GM21717 (cell line): ENCODE results near the gene TLE1.

ENCODE experiments used
- ATAC-seq: cut with Tn5 transposase; IDR thresholded peaks from one replicate; pipeline ENCODE4 v1.9.1; 2021; ENCODE audit warnings: mild to moderate bottlenecking, moderate library complexity; ENCODE audit not compliant: unreplicated experiment

TLE1 gene

DNA sequence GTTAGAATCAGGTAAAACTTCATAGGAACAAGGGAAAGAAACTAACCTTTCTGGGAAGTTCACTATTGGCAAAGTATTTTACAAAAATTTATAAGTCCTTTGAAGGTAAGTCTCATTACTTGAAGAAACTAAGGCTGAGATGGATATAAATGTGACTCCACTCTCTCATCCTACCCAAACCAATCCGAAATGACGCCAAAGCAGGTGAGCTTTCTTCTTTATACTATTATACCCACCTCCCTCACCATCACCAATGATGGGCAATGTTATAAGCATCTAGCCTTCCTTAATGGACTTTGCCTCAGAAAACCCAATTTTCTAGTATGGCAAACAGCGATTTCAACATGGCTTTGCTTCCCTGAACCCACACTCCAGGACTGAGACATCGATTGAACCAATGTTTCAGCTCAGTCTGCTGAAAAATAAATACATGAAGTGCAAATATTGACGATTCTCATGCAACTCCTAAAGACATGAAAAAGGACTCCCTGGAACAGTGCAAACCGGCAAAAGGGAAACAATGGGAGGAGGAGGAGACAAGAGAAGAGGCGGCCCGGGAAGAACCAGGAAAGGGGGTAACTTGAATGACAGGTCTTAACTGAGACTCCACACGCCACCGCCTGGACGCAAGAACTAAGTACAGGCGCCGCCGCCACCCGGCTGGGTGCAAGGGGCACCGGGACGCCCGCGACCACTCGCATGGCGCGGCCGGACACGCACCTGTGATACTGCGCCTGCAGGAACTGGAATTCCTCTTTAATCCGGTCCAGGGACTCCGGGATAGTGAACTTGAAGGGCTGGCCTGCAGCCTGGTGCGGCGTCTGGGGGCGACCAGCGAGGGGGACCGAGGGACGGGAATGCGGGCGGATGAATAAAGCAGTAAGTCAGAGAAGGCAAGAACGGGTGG is 2.5 kb downstream of the TLE1 start:
- ATAC-seq = no peak

GRCh38 chr9:81685763-81686613 is 3.4 kb downstream of the TLE1 start:
- no peak for ATAC-seq

GRCh38 chr9:81684635-81685034 is 4.7 kb downstream of the TLE1 start:
- no peak for ATAC-seq

- no peak for ATAC-seq
These were observed 5.6 kb downstream of the TLE1 start for GRCh38 chr9:81683704-81684103.

GRCh38 chr9:81683238-81683637 is 6.1 kb downstream of the TLE1 start:
- no peak for ATAC-seq

- ATAC-seq = no peak
These were observed 6.5 kb downstream of the TLE1 start for GRCh38 chr9:81682797-81683196.

DNA sequence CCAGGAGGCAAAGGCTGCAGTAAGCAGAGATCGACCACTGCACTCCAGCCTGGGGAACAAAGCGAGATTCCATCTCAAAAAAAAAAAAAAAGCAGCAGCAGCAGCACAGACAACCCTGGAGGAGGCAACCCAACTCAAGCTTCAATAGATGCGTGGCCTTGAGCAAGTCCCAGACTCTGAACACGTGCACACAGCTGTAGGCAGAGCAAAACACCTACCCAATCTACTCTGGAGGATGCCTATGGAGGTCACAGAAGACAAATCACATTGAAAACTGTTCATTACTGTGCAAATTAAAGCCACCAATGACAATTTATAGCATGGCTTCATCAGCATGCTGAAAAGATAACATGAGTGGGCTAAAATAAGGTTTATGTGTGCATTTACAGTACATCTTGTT is 7.2 kb downstream of the TLE1 start:
- no peak for ATAC-seq

DNA sequence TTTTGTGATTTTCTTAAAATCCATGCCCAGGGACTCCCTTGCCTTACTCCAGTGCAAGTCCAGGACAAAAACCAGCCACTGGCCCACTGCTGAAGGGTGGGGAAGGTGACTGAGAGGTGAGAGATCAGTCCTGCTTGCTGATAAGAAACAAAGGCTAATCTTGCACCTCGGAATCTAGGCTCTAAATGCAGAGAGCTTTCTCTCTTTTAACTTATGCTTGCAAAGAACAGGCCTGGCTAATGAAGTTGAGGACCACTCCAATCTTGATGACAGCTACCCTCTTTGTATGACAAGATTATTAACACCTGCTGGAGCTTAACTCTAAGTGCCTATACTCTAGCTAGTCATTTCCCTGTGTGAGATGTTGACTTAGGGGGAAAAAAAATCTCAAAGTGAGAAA is 8.8 kb downstream of the TLE1 start:
- no peak for ATAC-seq

- no peak for ATAC-seq
These were observed 9.3 kb downstream of the TLE1 start for GRCh38 chr9:81680006-81680405.

GRCh38 chr9:81678088-81678487 is 11.3 kb downstream of the TLE1 start:
- no peak for ATAC-seq

- ATAC-seq = no peak
These were observed 13.0 kb downstream of the TLE1 start for GRCh38 chr9:81676395-81676794.

GRCh38 chr9:81673310-81673709 is 16.0 kb downstream of the TLE1 start:
- ATAC-seq = no peak

DNA sequence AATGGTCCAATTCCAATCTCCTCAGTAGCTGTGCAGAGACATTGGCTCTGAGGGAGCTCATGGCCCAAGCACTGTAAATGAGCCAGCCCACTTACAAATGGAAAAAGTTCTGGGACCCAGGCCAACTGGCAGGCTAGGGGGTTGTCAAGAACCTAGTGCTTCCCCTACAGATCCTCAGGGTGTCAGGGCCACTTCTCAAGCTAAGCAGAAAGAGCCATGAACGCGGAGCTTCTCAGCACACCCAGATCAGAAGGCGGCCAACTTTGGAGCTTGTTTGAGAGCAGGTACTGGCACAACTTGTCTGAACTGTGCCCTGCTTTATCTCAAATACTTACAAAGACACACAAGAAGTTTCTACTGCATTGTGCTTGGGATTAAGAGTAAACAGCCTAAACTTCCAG is 17.5 kb downstream of the TLE1 start:
- no peak for ATAC-seq

DNA sequence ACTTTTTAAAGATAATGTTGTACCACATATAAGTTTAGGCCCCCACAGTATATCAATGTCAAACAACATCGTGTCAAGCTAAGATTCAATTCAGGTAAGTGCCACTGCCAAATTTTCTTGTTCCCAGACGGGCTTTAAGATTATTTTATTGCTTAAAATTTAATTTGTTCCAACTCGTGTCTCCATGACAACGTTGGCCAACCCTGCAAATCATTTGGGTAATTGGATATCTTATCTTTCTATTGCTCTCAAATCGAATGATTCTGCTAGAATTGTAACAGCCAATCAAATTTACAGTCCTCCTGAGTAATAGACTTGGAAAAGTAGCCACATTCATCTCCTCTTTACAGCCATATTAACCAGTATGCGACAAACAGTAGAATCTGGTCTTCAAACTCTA is 19.5 kb downstream of the TLE1 start:
- no peak for ATAC-seq

GRCh38 chr9:81669041-81669651 is 20.2 kb downstream of the TLE1 start:
- ATAC-seq = no peak

DNA sequence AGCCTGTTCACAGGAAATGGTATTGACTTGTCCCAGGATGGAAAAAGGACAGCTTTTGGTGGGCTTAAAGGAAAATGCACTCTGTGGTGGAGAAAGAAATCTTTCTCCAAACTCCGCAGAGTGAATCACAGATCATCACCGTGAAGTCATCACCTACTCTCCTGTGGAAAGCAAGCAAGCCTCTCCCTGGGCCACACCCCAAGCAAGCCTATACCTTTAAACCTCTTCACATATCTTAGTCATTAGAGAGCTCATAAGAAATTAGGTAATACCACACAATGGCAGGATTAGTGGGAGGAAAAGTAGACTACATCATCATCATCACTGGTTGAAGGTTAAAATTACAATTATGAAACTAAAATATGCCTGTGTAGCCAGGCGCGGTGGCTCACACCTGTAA is 23.2 kb downstream of the TLE1 start:
- ATAC-seq = no peak

DNA sequence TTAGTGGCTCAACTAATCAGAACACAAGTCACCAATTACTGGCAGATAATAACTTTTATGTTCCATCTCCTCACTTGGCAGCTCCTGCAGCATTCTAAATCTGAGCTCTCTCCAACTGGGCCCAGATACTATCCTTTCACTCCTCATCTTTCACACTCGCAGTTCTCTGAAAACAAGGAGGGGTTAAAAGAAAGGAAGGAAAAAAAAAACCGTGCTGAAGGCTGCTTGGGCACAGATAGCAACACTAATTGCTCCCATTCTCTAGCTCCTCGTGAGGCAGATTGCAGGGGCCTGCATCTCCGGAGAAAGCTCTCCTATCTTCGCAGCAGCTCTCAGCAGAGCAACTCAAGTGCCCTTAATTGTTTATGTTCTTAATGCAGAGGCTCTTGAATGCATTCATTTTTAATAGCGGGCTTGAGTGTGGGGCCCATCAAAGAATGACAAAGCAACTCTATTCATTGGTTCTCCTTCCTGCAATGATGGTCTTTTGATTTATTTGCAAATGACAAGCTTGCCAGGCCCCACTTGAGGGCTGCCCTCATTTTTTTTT is 23.9 kb downstream of the TLE1 start:
- no peak for ATAC-seq

- ATAC-seq = no peak
These were observed 24.6 kb downstream of the TLE1 start for GRCh38 chr9:81664638-81665222.

DNA sequence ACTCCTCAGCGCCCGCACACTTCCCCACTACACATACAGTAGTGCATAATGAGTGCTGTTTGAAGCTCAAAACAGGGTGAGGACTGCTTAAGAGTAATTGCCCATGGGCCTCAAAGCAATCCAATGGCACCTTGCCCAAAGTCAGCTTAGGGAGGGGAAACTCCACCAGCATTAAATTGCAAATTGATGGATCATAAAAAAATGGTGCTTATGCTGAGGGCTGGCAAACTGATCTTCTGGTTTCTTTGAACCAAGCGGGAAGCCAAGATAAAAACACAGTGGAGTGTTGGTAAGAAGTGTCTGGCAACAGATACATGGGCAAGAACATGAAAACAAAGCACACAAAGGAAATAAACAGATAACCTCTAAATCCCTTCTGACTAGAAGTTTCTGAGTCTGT is 28.0 kb downstream of the TLE1 start:
- ATAC-seq = no peak

DNA sequence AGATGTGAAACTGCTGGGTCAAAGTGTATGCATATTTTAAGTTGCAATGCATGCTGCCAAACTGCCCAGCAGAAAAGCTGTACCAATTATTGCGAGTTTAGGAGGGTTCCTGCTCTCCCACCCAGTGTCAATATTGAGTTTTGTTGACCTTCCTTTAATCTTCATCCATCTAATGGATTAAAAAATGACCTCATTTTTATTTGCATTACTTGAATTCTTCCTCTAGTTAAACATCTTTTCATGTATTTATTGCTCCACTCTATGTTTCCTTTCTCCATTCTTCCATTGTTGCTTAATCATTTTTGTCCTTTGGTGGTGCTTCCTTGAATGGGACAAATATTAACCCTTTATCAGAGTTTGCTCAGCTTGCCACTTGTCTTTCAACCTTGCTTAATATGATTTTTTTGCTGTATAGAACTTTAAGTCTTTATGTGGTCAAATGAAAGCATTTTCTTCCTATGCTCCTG is 32.4 kb downstream of the TLE1 start:
- ATAC-seq = no peak

- ATAC-seq = no peak
These were observed 33.3 kb downstream of the TLE1 start for GRCh38 chr9:81656004-81656403.
